ENCODE results near the gene UBR1. TPM values are rescaled to one million over a fixed set of nuclear protein-coding genes. Genes with fewer than 3 reads are reported as not detected.

The UBR1 gene
- total RNA-seq, 1 donor from 2014 or later = 16.9 TPM

GRCh38 chr15:42940527-42940926 lies 165.3 kb downstream of the UBR1 start:
- TF ChIP-seq CTCF (IDR thresholded peaks at IDR 0.05; ENCODE audit: insufficient read depth, low read length, poor library complexity, severe bottlenecking) = no peak
- no peaks in the 10 kb centered on the region for H3K36me3 ChIP-seq (ENCODE audit: control insufficient read depth, insufficient read depth, low read length)
- no peaks in the 10 kb centered on the region for H3K27me3 ChIP-seq (ENCODE audit: control insufficient read depth, insufficient read depth, low read length)
- H3K4me3 ChIP-seq (ENCODE audit: low read depth, low read length) = no peak overlapping the region
- no peak for DNase-seq (ENCODE audit: low read depth)

- H3K27me3 ChIP-seq (ENCODE audit: control insufficient read depth, insufficient read depth, low read length) = no peaks in the 10 kb centered on the region
- no peaks in the 10 kb centered on the region for H3K36me3 ChIP-seq (ENCODE audit: control insufficient read depth, insufficient read depth, low read length)
- H3K4me3 ChIP-seq (ENCODE audit: low read depth, low read length) = no peak overlapping the region
- no peak for DNase-seq (ENCODE audit: low read depth)
- TF ChIP-seq CTCF (IDR thresholded peaks at IDR 0.05; ENCODE audit: insufficient read depth, low read length, poor library complexity, severe bottlenecking) = no peak
Measured at GRCh38 chr15:42939841-42940240, 166.0 kb downstream of the UBR1 start.

GRCh38 chr15:42937143-42937542 lies 168.7 kb downstream of the UBR1 start:
- no peak overlapping the region for H3K4me3 ChIP-seq (ENCODE audit: low read depth, low read length)
- TF ChIP-seq CTCF (IDR thresholded peaks at IDR 0.05; ENCODE audit: insufficient read depth, low read length, poor library complexity, severe bottlenecking) = no peak
- DNase-seq (ENCODE audit: low read depth) = no peak
- H3K36me3 ChIP-seq (ENCODE audit: control insufficient read depth, insufficient read depth, low read length) = no peaks in the 10 kb centered on the region
- no peaks in the 10 kb centered on the region for H3K27me3 ChIP-seq (ENCODE audit: control insufficient read depth, insufficient read depth, low read length)

GRCh38 chr15:42933886-42934667 lies 171.8 kb downstream of the UBR1 start:
- TF ChIP-seq CTCF (IDR thresholded peaks at IDR 0.05; ENCODE audit: insufficient read depth, low read length, poor library complexity, severe bottlenecking) = no peak
- Histone ChIP-seq H3K4me3 (ENCODE audit: low read depth, low read length) (no peak overlapping the region), H3K36me3 (ENCODE audit: control insufficient read depth, insufficient read depth, low read length) (no peaks in the 10 kb centered on the region), H3K27me3 (ENCODE audit: control insufficient read depth, insufficient read depth, low read length) (no peaks in the 10 kb centered on the region)
- DNase-seq (ENCODE audit: low read depth) = no peak

GRCh38 chr15:42932833-42933515 lies 172.9 kb downstream of the UBR1 start:
- DNase-seq (ENCODE audit: low read depth) = no peak
- H3K27me3 ChIP-seq (ENCODE audit: control insufficient read depth, insufficient read depth, low read length) = no peaks in the 10 kb centered on the region
- no peak overlapping the region for H3K4me3 ChIP-seq (ENCODE audit: low read depth, low read length)
- H3K36me3 ChIP-seq (ENCODE audit: control insufficient read depth, insufficient read depth, low read length) = no peaks in the 10 kb centered on the region
- no peak for TF ChIP-seq CTCF (IDR thresholded peaks at IDR 0.05; ENCODE audit: insufficient read depth, low read length, poor library complexity, severe bottlenecking)

All from kidney epithelial cell (primary cell).